ENCODE results near the gene TAOK1. TPM values are rescaled to one million over a fixed set of nuclear protein-coding genes. Genes with fewer than 3 reads are reported as not detected.

Gene TAOK1
- total and polyA plus RNA-seq, 2 of the 13 experiments (the other 11 are each of a cell fraction or from before 2014, with no cell fraction given): 14.1 to 23.0 TPM

DNA sequence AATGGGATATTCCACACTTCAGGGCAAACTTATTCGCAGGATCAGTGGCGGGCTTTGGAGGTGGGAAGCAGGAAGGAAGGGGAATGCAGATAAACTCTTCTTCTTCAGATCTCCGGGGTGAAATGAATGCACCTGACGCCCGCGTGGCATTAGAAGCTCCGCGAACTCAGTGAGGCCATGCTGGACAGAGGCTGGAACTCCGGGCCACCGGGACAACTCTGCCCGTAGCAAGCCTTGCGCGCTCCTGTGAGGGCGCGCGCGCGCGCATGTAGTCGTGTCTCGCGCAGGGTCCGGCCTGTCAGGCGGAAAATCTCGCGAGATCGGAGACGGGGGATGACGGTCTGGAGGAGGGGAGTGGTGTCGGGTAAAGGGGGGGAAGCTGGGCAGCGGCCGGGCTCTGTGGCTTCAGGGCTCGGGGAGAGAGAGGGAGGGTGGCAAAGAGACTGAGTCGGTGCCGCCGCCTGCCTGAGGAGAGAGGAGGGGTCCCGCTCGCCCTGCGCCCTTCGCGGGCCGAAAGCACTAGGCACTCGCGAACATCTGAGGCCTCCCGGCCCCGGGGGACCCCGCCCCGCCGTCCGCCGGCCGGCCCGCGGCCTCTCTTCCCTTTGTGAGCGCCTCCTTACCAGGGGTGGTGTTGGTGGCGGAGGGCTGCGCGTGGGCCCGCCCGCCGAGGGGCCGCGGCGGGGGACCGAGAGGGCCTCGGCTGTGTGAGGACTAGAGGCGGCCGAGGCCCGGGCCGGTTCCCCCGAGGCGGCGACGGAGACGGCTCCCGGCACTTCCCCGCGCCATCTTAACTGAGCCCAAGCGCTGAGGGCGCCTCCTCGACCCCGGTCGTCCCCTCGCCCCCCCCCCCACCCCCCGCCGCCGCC lies at the start of gene TAOK1 (continued):
- TF ChIP-seq, protein P1, sequence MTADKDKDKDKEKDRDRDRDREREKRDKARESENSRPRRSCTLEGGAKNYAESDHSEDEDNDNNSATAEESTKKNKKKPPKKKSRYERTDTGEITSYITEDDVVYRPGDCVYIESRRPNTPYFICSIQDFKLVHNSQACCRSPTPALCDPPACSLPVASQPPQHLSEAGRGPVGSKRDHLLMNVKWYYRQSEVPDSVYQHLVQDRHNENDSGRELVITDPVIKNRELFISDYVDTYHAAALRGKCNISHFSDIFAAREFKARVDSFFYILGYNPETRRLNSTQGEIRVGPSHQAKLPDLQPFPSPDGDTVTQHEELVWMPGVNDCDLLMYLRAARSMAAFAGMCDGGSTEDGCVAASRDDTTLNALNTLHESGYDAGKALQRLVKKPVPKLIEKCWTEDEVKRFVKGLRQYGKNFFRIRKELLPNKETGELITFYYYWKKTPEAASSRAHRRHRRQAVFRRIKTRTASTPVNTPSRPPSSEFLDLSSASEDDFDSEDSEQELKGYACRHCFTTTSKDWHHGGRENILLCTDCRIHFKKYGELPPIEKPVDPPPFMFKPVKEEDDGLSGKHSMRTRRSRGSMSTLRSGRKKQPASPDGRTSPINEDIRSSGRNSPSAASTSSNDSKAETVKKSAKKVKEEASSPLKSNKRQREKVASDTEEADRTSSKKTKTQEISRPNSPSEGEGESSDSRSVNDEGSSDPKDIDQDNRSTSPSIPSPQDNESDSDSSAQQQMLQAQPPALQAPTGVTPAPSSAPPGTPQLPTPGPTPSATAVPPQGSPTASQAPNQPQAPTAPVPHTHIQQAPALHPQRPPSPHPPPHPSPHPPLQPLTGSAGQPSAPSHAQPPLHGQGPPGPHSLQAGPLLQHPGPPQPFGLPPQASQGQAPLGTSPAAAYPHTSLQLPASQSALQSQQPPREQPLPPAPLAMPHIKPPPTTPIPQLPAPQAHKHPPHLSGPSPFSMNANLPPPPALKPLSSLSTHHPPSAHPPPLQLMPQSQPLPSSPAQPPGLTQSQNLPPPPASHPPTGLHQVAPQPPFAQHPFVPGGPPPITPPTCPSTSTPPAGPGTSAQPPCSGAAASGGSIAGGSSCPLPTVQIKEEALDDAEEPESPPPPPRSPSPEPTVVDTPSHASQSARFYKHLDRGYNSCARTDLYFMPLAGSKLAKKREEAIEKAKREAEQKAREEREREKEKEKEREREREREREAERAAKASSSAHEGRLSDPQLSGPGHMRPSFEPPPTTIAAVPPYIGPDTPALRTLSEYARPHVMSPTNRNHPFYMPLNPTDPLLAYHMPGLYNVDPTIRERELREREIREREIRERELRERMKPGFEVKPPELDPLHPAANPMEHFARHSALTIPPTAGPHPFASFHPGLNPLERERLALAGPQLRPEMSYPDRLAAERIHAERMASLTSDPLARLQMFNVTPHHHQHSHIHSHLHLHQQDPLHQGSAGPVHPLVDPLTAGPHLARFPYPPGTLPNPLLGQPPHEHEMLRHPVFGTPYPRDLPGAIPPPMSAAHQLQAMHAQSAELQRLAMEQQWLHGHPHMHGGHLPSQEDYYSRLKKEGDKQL (CRISPR knock-in tag; IDR thresholded peaks at IDR 0.05; ENCODE audit: low read depth): no peak
- peak; percentile 51; the same call in 1 of the 2 replicates for TF ChIP-seq ZIK1 (CRISPR knock-in tag; IDR thresholded peaks at IDR 0.05; ENCODE audit: borderline replicate concordance, low read depth)
- TF ChIP-seq ZNF792 (CRISPR knock-in tag; IDR thresholded peaks at IDR 0.05): peak; percentile 79; the same call in 1 of the 2 replicates
- no peak for TF ChIP-seq ZNF749 (CRISPR knock-in tag; IDR thresholded peaks at IDR 0.05; ENCODE audit: borderline replicate concordance)
- no peak for TF ChIP-seq MIER3 (CRISPR knock-in tag; IDR thresholded peaks at IDR 0.05; ENCODE audit: borderline replicate concordance)
- TF ChIP-seq HNRNPL (IDR thresholded peaks at IDR 0.05; ENCODE audit: low read depth, low read length): peak; percentile 84
- no peak for TF ChIP-seq NFYC (CRISPR knock-in tag; IDR thresholded peaks at IDR 0.05)
- TF ChIP-seq ZKSCAN8 (CRISPR knock-in tag; IDR thresholded peaks at IDR 0.05; ENCODE audit: borderline replicate concordance): no peak
- TF ChIP-seq SRSF1 (optimal IDR thresholded peaks at IDR 0.05; ENCODE audit: low read depth, low read length): no peak
- 0 out of 2 replicates have a peak, but pooled peaks have one; percentile 27 for TF ChIP-seq ZNF160 (CRISPR knock-in tag; IDR thresholded peaks at IDR 0.05)
- peak; percentile 93 for TF ChIP-seq SAP130 (CRISPR knock-in tag; IDR thresholded peaks at IDR 0.05; ENCODE audit: low read depth)
- TF ChIP-seq RBAK (CRISPR knock-in tag; IDR thresholded peaks at IDR 0.05): no peak
- no peak for TF ChIP-seq FOXK1 (CRISPR knock-in tag; IDR thresholded peaks at IDR 0.05; ENCODE audit: borderline replicate concordance, low read depth)
- no peak for TF ChIP-seq BHLHE40 (IDR thresholded peaks at IDR 0.05; ENCODE audit: low read length)
- TF ChIP-seq RXRB (CRISPR knock-in tag; IDR thresholded peaks at IDR 0.05; ENCODE audit: borderline replicate concordance): no peak
- TF ChIP-seq CCDC6 (CRISPR knock-in tag; IDR thresholded peaks at IDR 0.05): peak; percentile 66; the same call in 1 of the 2 replicates
- no peak for TF ChIP-seq ZFP90 (CRISPR knock-in tag; IDR thresholded peaks at IDR 0.05; ENCODE audit: borderline replicate concordance)
- no peak for TF ChIP-seq ZBTB7B (CRISPR knock-in tag; IDR thresholded peaks at IDR 0.05)
- no peak for TF ChIP-seq MLLT10 (CRISPR knock-in tag; IDR thresholded peaks at IDR 0.05)
- TF ChIP-seq, protein P2, sequence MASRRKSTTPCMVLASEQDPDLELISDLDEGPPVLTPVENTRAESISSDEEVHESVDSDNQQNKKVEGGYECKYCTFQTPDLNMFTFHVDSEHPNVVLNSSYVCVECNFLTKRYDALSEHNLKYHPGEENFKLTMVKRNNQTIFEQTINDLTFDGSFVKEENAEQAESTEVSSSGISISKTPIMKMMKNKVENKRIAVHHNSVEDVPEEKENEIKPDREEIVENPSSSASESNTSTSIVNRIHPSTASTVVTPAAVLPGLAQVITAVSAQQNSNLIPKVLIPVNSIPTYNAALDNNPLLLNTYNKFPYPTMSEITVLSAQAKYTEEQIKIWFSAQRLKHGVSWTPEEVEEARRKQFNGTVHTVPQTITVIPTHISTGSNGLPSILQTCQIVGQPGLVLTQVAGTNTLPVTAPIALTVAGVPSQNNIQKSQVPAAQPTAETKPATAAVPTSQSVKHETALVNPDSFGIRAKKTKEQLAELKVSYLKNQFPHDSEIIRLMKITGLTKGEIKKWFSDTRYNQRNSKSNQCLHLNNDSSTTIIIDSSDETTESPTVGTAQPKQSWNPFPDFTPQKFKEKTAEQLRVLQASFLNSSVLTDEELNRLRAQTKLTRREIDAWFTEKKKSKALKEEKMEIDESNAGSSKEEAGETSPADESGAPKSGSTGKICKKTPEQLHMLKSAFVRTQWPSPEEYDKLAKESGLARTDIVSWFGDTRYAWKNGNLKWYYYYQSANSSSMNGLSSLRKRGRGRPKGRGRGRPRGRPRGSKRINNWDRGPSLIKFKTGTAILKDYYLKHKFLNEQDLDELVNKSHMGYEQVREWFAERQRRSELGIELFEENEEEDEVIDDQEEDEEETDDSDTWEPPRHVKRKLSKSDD (CRISPR knock-in tag; IDR thresholded peaks at IDR 0.05; ENCODE audit: low read depth): peak; percentile 69
- TF ChIP-seq ZFP37 (CRISPR knock-in tag; IDR thresholded peaks at IDR 0.05; ENCODE audit: borderline replicate concordance): no peak
- TF ChIP-seq, protein P3, sequence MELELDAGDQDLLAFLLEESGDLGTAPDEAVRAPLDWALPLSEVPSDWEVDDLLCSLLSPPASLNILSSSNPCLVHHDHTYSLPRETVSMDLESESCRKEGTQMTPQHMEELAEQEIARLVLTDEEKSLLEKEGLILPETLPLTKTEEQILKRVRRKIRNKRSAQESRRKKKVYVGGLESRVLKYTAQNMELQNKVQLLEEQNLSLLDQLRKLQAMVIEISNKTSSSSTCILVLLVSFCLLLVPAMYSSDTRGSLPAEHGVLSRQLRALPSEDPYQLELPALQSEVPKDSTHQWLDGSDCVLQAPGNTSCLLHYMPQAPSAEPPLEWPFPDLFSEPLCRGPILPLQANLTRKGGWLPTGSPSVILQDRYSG (CRISPR knock-in tag; IDR thresholded peaks at IDR 0.05): no peak

Data from HepG2 (cell line).